ENCODE measurements around the gene TXLNA. TPM values are rescaled to one million over a fixed set of nuclear protein-coding genes. Genes with fewer than 3 reads are reported as not detected.

Gene TXLNA
- total RNA-seq, 2 experiments from 2014 or later = 47.3 to 47.5 TPM

DNA sequence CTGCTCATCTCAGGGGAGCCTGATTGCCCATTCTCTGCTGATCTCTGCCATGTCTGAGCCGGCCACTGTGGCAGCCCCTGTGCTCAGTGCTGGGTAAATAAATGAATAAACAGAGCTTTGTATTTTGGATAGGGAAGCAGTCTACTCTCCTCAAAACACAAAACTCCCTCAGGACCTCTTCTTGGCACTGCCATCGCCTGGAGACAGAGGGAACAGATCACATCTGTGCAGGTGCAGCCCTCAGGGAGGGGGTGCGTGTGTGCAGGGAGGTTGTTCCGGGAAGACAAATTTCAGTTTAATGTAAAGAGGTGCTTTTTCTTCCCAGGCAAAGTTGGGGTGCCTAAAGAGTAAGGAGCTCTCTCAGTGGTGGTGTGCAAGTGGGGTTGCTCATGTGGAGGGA, 59.9 kb downstream of the TXLNA start:
- Histone ChIP-seq H3K4me1 (ENCODE audit: insufficient read depth, low read length, poor library complexity, severe bottlenecking) (peaks cover 35% of the 10 kb centered on the region), H3K4me3 (ENCODE audit: low read depth, low read length, poor library complexity, severe bottlenecking) (no peak overlapping the region), H2AFZ (ENCODE audit: low read length) (no peak overlapping the region), H3K27ac (ENCODE audit: low read depth, low read length, poor library complexity, severe bottlenecking) (no peak overlapping the region), H4K20me1 (ENCODE audit: insufficient read depth, low read length) (no peaks in the 10 kb centered on the region), H3K79me2 (ENCODE audit: insufficient read depth, low read depth, low read length) (no peaks in the 10 kb centered on the region), H3K36me3 (ENCODE audit: insufficient read depth, low read length) (peaks cover 7% of the 10 kb centered on the region; the same call in 1 of the 2 replicates), H3K4me2 (ENCODE audit: low read length) (no peak overlapping the region), H3K9me2 (ENCODE audit: insufficient read depth, low read length) (no peaks in the 10 kb centered on the region), H3K9me3 (ENCODE audit: low read length) (no peaks in the 10 kb centered on the region)
- intact Hi-C loops (cut with micrococcal nuclease; ENCODE audit: unreplicated experiment) = no loop called here
- TF ChIP-seq, protein P1, sequence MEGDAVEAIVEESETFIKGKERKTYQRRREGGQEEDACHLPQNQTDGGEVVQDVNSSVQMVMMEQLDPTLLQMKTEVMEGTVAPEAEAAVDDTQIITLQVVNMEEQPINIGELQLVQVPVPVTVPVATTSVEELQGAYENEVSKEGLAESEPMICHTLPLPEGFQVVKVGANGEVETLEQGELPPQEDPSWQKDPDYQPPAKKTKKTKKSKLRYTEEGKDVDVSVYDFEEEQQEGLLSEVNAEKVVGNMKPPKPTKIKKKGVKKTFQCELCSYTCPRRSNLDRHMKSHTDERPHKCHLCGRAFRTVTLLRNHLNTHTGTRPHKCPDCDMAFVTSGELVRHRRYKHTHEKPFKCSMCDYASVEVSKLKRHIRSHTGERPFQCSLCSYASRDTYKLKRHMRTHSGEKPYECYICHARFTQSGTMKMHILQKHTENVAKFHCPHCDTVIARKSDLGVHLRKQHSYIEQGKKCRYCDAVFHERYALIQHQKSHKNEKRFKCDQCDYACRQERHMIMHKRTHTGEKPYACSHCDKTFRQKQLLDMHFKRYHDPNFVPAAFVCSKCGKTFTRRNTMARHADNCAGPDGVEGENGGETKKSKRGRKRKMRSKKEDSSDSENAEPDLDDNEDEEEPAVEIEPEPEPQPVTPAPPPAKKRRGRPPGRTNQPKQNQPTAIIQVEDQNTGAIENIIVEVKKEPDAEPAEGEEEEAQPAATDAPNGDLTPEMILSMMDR (conservative IDR thresholded peaks at IDR 0.05; ENCODE audit: low read length) = peak; percentile 31; the same call in 1 of the 2 replicates
- TF ChIP-seq EZH2phosphoT487 (IDR thresholded peaks at IDR 0.05; ENCODE audit: borderline replicate concordance, low read depth, low read length) = no peak
- CTCF ChIA-PET (ENCODE audit: unreplicated experiment) = interaction anchor here (0.6 kb wide), 1 partner anchor 17 kb away, joined by 3 read pairs; no protein-coding TSS in a partner anchor
- BruUV-seq (replicated peaks) = no TSS peak
- POLR2A ChIA-PET = interaction anchor here (2.0 kb wide), 1 partner anchor 12 kb away, joined by 4 read pairs; the partner anchor contains the start of gene LCK
- DNase-seq (ENCODE audit: low spot score) = no peak

DNA sequence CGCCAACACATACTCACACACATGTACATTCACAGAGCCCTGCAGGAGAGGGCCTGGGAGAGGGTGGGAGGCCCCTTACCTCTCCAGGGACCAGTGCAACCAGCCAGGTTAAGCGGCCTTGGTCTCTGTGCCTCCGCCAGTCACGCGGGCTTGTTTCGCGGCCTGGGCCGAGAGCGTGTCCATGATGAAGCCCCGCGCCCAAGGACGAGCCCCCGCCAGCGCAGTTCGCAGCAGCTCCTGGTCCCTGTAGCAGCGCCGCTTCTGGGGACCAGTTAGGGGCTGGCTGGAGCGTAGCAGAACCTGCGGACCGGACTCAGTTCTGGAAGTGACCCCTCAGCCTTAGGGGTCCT, 60.3 kb downstream of the TXLNA start:
- peaks cover 4% of the 10 kb centered on the region; the same call in 1 of the 2 replicates for H3K36me3 ChIP-seq (ENCODE audit: insufficient read depth, low read length)
- BruUV-seq (replicated peaks) = no TSS peak
- no peaks in the 10 kb centered on the region for H3K9me3 ChIP-seq (ENCODE audit: low read length)
- no peaks in the 10 kb centered on the region for H3K79me2 ChIP-seq (ENCODE audit: insufficient read depth, low read depth, low read length)
- H2AFZ ChIP-seq (ENCODE audit: low read length) = peak overlapping the region; percentile 86; the same call in 1 of the 2 replicates
- ChIA-PET POLR2A (interaction anchor here (0.9 to 2.0 kb wide), 2 partner anchors 11 to 16 kb away, joined by 4 to 7 read pairs; partner anchors contain the start of gene LCK), CTCF (ENCODE audit: unreplicated experiment) (no interaction called here)
- no peaks in the 10 kb centered on the region for H4K20me1 ChIP-seq (ENCODE audit: insufficient read depth, low read length)
- intact Hi-C loops (cut with micrococcal nuclease; ENCODE audit: unreplicated experiment) = no loop called here
- TF ChIP-seq, protein P1 (conservative IDR thresholded peaks at IDR 0.05; ENCODE audit: low read length) = no peak
- TF ChIP-seq EZH2phosphoT487 (IDR thresholded peaks at IDR 0.05; ENCODE audit: borderline replicate concordance, low read depth, low read length) = no peak
- peak overlapping the region; percentile 74 for H3K4me2 ChIP-seq (ENCODE audit: low read length)
- DNase-seq (ENCODE audit: low spot score) = no peak
- H3K9me2 ChIP-seq (ENCODE audit: insufficient read depth, low read length) = no peaks in the 10 kb centered on the region
- no peak overlapping the region for H3K4me3 ChIP-seq (ENCODE audit: low read depth, low read length, poor library complexity, severe bottlenecking)
- no peak overlapping the region for H3K27ac ChIP-seq (ENCODE audit: low read depth, low read length, poor library complexity, severe bottlenecking)
- H3K4me1 ChIP-seq (ENCODE audit: insufficient read depth, low read length, poor library complexity, severe bottlenecking) = peaks cover 35% of the 10 kb centered on the region

Measured in OCI-LY7 (cell line).